ENCODE results near the gene AFG1L. TPM values are rescaled to one million over a fixed set of nuclear protein-coding genes. Genes with fewer than 3 reads are reported as not detected.

AFG1L gene
- total RNA-seq, 1 experiment from 2014 or later, result 4.9 TPM

GRCh38 chr6:108368431-108369030 lies 73.7 kb downstream of the AFG1L start:
- H3K4me3 ChIP-seq (replicated peaks in 1 of 2; ENCODE audit: low read depth in 1 of 2, low read length in 2 of 2), result no peak overlapping the region
- no peak overlapping the region for H3K27ac ChIP-seq (ENCODE audit: low read depth, low read length)
- BruUV-seq (replicated peaks), result no TSS peak
- no peak overlapping the region for H2AFZ ChIP-seq (ENCODE audit: low read depth, low read length, poor library complexity, severe bottlenecking)
- no peak overlapping the region for H3K4me2 ChIP-seq (ENCODE audit: low read length)
- H3K9me3 ChIP-seq (ENCODE audit: control insufficient read depth in 1 of 2, insufficient read depth in 1 of 2, low read depth in 1 of 2, low read length in 2 of 2), result no peaks in the 10 kb centered on the region
- no peaks in the 10 kb centered on the region for H3K4me1 ChIP-seq (ENCODE audit: control insufficient read depth in 1 of 2, insufficient read depth in 2 of 2, low read length in 2 of 2)
- H3K9me2 ChIP-seq (ENCODE audit: insufficient read depth), result no peaks in the 10 kb centered on the region
- ATAC-seq (no peak), DNase-seq (ENCODE audit: low read depth, low spot score) (no peak)
- ChIA-PET POLR2A (no interaction called here), RAD21 (ENCODE audit: low non-redundant PET in 1 of 2, low total read pairs in 2 of 2, uncharacterized antibody in 2 of 2, unreplicated experiment in 2 of 2) (interaction anchor here in 1 of 2 experiments (0.8 kb wide), 1 partner anchor 54 kb away, joined by 4 read pairs; no protein-coding TSS in a partner anchor), CTCF (no interaction called here)
- TF ChIP-seq EZH2 (IDR thresholded peaks at IDR 0.05), result no peak
- TF ChIP-seq CEBPB (IDR thresholded peaks at IDR 0.05; ENCODE audit: low read depth), result no peak
- no peak for TF ChIP-seq POLR2A (IDR thresholded peaks at IDR 0.05; ENCODE audit: borderline replicate concordance, extremely low read depth, insufficient read depth, insufficient read length)
- TF ChIP-seq MAX (IDR thresholded peaks at IDR 0.05), result no peak
- TF ChIP-seq TCF7L2 (IDR thresholded peaks at IDR 0.05; ENCODE audit: borderline replicate concordance, extremely low read depth, insufficient read depth, insufficient read length), result no peak
- no peak for TF ChIP-seq RAD21 (IDR thresholded peaks at IDR 0.05; ENCODE audit: low read depth)
- H3K9ac ChIP-seq (ENCODE audit: low read length), result no peak overlapping the region
- H3K36me3 ChIP-seq (ENCODE audit: control insufficient read depth in 1 of 2, insufficient read depth in 2 of 2, low read length in 2 of 2), result no peaks in the 10 kb centered on the region
- H3K79me2 ChIP-seq (ENCODE audit: insufficient read depth, low read length), result no peaks in the 10 kb centered on the region
- H4K20me1 ChIP-seq (ENCODE audit: insufficient read depth), result no peaks in the 10 kb centered on the region
- no peaks in the 10 kb centered on the region for H3K27me3 ChIP-seq (ENCODE audit: insufficient read depth, low read length)
- intact Hi-C loops (cut with micrococcal nuclease), result loop anchor here (10.0 kb wide), 1 partner anchor 254 kb away; no protein-coding TSS in a partner anchor

DNA sequence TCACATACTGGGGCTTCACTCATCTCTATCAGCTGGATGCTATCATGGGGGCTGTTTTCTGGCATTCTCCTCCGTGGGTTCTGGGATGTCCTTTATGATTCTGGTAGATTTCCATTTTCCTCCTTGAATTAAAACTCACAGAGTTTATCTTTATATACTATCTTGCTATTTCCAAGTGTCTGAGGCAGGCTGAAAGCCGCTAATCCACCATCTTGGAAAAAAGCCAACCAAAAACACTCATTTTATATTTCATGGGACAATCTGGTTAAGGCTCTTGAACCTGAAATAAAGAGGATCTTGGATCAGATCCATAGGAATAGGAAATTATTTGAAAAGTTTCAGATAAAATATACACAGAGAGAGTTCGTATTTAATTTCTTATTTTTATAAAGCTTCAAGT lies 86.0 kb downstream of the AFG1L start:
- Histone ChIP-seq H3K27me3 (ENCODE audit: insufficient read depth, low read length) (no peaks in the 10 kb centered on the region), H3K4me2 (ENCODE audit: low read length) (no peak overlapping the region), H3K36me3 (ENCODE audit: control insufficient read depth in 1 of 2, insufficient read depth in 2 of 2, low read length in 2 of 2) (no peaks in the 10 kb centered on the region), H3K4me3 (replicated peaks in 1 of 2; ENCODE audit: low read depth in 1 of 2, low read length in 2 of 2) (no peak overlapping the region), H4K20me1 (ENCODE audit: insufficient read depth) (no peaks in the 10 kb centered on the region), H3K4me1 (ENCODE audit: control insufficient read depth in 1 of 2, insufficient read depth in 2 of 2, low read length in 2 of 2) (no peaks in the 10 kb centered on the region), H3K27ac (ENCODE audit: low read depth, low read length) (no peak overlapping the region), H3K9me2 (ENCODE audit: insufficient read depth) (no peaks in the 10 kb centered on the region), H3K9ac (ENCODE audit: low read length) (no peak overlapping the region), H2AFZ (ENCODE audit: low read depth, low read length, poor library complexity, severe bottlenecking) (no peak overlapping the region), H3K79me2 (ENCODE audit: insufficient read depth, low read length) (no peaks in the 10 kb centered on the region), H3K9me3 (ENCODE audit: control insufficient read depth in 1 of 2, insufficient read depth in 1 of 2, low read depth in 1 of 2, low read length in 2 of 2) (no peaks in the 10 kb centered on the region)
- ChIA-PET RAD21 (ENCODE audit: low non-redundant PET in 1 of 2, low total read pairs in 2 of 2, uncharacterized antibody in 2 of 2, unreplicated experiment in 2 of 2) (no interaction called here), POLR2A (no interaction called here), CTCF (no interaction called here)
- no TSS peak for BruUV-seq (replicated peaks)
- intact Hi-C loops (cut with micrococcal nuclease), result no loop called here
- no peak for ATAC-seq
- no peak for DNase-seq (ENCODE audit: low read depth, low spot score)
- TF ChIP-seq YY1 (IDR thresholded peaks at IDR 0.05; ENCODE audit: extremely low read depth, insufficient replicate concordance, low read depth, low read length) (no peak), CEBPB (IDR thresholded peaks at IDR 0.05; ENCODE audit: low read depth) (no peak), EGR1 (IDR thresholded peaks at IDR 0.05; ENCODE audit: low read depth) (no peak), FOSL1 (IDR thresholded peaks at IDR 0.05; ENCODE audit: low read depth) (no peak), ZBTB33 (IDR thresholded peaks at IDR 0.05; ENCODE audit: extremely low read depth, insufficient replicate concordance, low read length) (no peak), ZNF274 (IDR thresholded peaks at IDR 0.05; ENCODE audit: low read depth, low read length) (no peak), MAX (IDR thresholded peaks at IDR 0.05) (no peak), ELF1 (IDR thresholded peaks at IDR 0.05; ENCODE audit: borderline replicate concordance, low read depth) (no peak), SRF (IDR thresholded peaks at IDR 0.05; ENCODE audit: low read depth) (no peak), JUND (IDR thresholded peaks at IDR 0.05) (no peak), SIN3A (IDR thresholded peaks at IDR 0.05; ENCODE audit: low read depth) (no peak), RAD21 (IDR thresholded peaks at IDR 0.05; ENCODE audit: low read depth) (no peak), SP1 (IDR thresholded peaks at IDR 0.05; ENCODE audit: low read depth) (no peak)
- TF ChIP-seq, protein P1, sequence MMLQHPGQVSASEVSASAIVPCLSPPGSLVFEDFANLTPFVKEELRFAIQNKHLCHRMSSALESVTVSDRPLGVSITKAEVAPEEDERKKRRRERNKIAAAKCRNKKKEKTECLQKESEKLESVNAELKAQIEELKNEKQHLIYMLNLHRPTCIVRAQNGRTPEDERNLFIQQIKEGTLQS (IDR thresholded peaks at IDR 0.05), result no peak

All from HCT116 (cell line).